EH (cell line): ENCODE measurements around the gene CMTM3.
"Not testable (repeated sequence)": the region's sequence is repeated elsewhere in the genome, so short reads cannot be mapped to it uniquely, and the experiment has no call there.

Experiments used
- DNase-seq: peaks from one replicate; pipeline ENCODE4 v3.0.0-alpha.2; 2015; ENCODE audit warnings: low read depth

CMTM3 gene, protein sequence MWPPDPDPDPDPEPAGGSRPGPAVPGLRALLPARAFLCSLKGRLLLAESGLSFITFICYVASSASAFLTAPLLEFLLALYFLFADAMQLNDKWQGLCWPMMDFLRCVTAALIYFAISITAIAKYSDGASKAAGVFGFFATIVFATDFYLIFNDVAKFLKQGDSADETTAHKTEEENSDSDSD

DNA sequence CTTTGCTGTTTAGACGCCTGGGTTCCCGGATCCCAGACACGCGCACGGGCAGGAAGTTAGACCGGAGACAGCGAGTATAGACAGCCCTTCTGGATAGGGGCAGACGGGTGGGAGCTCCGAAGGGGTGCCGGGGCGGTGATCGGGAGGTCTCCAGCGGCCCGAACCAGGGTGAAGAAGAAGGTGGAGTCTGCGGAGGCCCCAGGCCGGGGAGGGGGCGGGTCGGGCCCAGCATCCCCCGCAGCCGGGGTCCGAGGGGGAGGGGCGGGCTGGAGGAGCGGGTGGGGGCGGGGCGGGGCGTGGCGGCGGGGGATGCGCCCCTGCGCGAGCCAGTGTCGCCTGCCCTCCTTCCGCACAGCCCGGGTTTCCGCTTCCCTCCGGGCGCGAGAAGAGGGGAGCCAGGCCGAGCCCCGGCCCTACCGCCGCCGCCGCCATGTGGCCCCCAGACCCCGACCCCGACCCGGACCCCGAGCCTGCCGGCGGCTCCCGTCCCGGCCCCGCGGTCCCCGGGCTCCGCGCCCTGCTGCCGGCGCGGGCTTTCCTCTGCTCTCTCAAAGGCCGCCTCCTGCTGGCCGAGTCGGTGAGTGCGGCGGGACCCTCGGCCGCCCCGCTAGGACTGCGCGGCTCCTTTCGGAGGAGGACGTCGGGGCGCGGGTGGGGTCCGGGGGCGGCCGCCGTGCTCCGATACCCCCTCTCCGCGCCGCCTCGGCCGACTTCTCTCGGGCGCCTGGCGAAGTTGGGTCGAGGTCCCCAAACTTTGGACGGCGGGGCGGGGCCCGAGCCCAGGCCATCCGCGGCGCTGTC lies at the start of gene CMTM3:
Gene CMTM3 (plus strand): TSS at position 329 of the 801 bp plus-strand sequence. CDS start 102 bp downstream, at position 431.
- DNase-seq, result peak; percentile 60

DNA sequence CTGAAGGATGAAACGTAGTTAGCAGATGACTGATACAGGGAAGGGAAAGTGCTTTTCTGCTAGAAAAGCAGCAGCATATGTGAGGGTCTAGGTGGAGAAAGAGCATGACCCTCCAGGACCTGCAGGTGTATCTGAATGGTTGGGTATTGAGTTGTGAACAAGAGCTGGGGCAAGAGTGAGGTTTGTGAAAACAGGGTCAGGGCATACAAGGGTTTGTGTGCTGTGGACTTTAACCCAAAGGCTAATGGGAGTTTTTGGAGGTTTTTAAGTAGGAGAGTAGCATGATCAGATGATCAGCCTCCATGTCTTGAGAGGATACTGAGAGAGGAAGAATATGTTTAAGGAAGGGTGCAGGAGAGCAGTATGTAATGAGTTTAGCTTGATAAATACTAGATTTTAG lies 44.4 kb upstream of the CMTM3 start:
- no peak for DNase-seq

DNA sequence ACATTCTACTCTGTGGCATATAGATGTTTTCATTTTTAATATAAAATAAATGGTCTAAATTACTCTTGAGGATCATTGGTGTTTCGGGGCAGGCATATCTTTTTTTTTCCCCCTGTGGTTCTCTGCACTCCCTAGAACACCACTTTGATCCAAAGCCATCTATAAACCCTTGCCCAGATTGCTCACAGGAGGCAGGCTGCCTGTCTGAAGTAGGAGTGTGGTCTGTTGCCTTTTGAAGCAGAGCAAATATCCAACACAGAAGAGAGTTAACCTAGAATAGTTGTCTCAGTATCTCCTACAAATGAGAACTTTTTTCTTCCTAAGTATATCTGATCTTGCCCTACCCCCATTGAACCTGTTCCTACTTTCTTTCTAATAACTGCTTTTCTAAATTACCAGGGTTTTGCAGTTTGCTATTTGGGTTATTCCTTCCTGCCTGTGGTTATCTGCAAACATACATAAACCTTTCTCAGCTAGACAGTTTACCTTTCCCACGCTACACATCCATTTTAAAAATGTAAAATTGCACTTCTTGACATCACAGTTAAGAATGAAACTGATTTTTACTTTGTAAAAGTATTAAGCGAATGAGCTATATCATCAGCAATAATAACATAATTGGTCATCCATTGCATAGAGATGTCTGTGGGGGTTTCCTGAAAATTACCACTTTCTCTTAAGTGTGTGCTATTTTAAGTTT lies 43.0 kb upstream of the CMTM3 start:
- DNase-seq, result no peak

DNA sequence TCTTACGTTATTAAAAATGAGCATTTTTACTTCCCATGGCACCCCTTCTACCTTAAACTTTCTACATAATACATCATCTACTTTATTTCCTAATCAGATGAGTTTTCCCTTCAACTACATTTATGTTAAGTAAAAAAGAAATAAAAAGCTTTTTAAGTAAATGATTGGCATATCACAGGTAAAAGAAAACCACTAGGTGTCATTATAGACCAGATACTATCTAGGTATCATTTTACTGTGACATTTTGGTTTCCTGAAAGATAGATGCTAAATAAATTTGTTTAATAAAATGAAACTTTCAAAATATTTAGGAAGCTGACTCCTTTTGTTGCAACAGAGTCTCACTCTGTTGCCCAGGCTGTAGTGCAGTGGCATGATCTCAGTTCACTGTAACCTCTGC lies 42.1 kb upstream of the CMTM3 start:
- DNase-seq, result no peak

DNA sequence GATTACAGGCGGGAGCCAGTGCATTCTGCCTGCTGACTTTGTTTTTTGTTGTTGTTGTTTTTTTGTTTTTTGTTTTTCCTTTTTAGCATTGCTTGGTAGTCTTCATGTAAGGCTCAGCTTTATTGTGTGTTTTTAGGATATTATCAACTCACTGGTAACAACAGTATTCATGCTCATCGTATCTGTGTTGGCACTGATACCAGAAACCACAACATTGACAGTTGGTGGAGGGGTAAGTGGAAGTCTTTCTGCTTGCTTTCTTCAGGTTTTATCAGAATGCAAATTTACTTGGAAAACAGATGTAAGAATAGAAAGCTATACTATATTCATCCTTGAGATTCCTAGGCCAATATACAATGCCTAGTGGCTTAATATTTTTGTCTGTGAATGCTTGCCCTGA lies 41.5 kb upstream of the CMTM3 start:
- DNase-seq, result no peak

DNA sequence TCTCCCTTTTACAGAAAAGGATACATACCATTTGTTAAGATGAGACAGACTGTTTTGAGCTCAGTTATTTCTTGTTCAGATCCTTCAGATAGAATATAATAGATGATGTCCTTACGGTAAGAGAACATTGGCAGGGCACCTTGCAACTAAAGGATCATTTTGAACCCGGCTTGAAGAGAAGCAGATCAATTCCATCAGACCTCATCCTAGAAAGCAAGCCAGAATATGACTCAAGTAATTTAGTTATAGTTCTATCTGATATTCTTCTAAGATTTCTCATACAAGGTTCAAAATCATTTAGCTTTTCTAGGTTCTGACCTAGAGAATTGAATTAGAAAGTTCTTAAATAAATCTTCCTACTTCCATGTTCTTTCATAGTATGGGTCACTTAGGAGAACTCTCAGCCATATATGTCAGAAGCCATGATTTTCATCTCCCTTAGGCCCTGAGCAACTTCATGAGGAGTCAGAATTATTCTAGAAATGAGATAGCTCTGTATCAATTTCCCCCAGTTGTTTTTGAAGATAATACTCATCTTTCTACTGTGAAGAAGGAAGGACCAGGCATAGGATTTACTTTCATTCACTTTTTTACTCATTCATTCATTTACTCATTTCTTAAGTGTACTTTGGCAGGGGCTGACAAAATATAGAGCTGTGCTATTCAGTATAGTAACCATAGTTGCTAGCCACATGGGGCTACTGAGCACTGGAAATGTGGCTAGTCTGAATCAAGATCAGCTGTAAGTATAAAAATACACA lies 40.8 kb upstream of the CMTM3 start:
- DNase-seq, result no peak

DNA sequence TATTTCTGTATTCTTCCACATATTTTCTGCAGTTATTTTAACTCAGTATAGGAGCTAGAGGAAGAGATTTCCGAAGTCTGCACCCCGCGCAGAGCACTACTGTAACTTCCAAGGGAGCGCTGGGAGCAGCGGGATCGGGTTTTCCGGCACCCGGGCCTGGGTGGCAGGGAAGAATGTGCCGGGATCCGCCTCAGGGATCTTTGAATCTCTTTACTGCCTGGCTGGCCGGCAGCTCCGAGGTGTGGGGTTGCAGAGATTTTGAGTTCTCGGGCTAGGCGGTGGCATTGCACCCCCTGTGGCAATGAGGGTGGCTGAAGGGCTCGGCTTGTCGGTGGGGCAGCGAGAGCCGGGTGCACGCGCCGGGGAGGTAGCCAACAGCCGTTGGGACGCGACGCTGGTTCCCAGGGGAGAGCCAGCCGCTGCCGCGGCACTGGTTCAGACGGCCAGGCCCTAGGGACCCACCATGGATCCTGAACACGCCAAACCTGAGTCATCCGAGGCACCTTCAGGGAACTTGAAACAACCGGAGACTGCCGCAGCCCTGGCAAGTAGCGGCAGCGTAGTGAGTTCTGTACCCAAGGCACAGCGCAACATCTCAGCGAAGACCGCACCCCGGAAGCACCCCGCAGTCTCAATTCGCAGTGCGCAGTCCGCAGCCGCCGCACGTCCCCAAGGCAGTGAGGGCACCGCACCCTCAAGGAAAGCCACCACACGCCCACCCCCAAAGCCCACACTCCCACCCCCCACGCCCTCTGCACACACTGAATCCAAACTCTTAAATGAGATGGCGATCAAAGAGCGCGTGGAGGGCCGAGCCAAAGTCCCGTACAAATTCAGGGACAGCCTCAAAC lies 38.2 kb upstream of the CMTM3 start, which contains the start of gene CMTM1:
Gene CMTM1 (plus strand): TSS at position 389 of the 851 bp plus-strand sequence. CDS start 75 bp downstream, at position 464.
- no peak for DNase-seq

DNA sequence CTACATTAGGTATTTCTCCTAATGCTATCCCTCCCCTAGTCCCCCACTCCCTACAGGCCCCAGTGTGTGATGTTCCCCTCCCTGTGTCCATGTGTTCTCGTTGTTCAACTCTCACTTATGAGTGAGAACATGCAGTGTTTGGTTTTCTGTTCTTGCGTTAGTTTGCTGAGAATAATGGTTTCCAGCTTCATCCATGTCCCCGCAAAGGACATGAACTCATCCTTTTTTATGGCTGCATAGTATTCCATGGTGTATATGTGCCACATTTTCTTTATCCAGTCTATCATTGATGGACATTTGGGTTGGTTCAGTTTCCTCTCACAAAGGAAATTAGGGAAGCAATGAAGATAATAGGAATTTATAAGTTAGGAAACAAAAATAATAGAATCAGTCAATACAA lies 37.2 kb upstream of the CMTM3 start:
- DNase-seq, result not testable (repeated sequence)

DNA sequence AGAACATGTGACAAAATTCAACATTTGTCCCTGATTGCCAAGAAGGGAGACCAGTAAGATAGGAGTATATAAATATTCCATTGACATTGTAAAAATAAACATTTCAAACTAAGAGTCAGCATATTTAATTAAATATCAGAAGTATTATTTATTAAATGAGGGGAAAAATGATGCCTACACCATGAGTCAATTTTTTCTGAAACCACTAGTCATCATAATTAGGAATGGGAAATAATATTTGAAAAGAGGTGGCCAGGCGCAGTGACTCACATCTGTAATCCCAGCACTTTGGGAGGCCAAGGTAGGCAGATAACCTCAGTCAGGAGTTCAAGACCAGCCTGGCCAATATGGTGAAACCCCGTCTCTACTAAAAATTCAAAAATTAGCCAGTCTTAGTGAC lies 36.1 kb upstream of the CMTM3 start:
- DNase-seq, result peak; percentile 43

DNA sequence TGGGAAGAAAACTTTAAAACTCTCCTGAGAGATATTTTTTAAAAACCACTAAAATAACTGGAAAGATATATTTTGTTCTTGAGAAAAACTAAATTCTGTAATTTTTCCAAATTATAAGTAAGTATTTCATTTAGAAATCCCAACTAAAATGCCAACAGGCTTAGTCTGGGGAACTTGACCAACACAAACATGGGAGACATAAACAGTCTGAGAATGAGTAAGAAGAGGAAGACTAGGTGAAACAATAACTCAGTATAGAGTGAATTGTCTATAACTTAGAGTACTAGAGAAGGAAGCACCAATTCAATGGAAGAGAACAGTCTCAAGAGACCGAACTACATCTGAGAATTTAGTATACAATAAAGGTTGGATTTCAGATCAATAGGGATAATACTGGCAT lies 35.4 kb upstream of the CMTM3 start:
- DNase-seq, result peak; percentile 72

DNA sequence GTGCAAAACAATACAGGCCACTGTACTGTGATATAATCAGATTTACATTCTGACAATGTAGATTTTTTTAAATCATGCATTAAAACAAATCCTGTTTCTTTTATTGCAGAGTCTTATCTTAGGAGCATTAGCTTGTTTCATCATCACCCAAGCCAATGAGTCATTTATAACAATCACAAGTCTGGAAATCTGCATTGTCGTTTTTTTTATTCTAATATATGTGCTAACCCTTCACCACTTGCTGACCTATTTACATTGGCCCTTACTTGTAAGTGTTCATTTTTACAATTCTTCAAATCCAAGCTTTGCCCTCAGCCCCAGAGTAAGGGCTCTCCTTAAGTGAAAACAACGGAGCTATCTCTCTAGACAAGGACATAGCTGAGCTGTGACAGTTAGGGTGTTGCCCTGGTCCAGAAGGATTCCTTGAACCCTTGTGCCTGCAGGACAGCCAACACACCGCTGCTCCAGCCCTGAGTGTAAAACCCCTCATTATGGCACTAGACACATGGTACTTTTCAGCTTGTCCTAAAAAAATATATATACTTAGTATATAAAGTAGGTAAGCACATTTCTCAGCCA lies 34.6 kb upstream of the CMTM3 start:
- DNase-seq, result peak; percentile 68

DNA sequence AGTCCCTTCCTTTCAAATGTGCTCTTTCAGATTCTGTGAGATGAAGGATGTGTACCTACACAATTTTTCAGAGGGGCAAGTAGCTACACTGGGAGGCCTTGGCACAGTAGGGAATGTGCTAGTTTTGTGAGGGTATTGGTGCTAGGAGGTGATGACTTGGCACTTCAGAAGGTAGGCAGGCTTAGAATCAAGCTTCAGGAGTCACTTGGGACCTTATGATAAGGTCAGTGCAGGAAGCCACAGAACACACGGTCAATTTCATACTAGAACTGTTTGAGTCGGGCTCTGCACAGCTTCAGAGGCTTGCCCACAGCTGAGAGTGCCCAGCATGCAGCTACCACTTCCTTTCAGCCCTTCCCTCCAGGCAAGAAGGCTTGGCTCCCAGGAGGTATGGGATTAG lies 32.1 kb upstream of the CMTM3 start:
- no peak for DNase-seq

DNA sequence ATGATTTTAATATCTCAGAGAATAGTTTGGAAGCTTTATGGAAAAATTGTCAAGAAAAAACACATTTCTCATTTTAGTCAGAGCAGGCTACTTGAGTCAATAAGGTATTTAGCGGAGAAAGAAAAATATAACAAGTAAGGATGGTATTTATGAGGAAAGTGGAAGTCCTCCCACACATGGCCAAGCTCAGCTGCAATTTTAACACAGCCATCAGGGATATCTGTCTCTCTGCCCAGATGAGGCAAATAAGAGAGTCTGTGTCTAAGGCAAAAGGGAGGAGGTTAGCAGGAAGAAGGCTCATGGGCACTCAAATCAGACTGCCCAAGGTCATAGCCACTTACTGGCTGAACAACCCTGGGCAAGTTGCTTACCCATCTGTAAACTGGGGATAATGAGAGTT lies 30.4 kb upstream of the CMTM3 start:
- DNase-seq, result no peak

DNA sequence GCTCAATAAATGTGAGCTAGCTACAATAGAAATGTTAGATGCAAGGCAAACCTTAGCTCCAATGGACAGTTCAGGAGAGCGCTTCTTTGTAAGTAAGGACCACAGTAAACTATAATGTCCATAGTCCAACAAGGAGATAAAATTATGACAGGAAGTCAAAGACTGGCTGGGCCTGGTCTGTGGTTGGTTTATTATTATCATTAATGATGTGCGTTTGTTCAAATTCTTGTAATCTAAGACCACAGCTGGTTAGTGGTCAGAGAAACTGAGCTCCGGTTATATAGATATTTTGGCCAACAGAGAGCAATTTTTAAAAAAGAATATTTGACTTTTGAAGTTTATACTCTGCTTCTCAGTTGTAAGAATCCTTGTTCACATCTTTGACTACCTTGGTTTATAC lies 30.0 kb upstream of the CMTM3 start:
- no peak for DNase-seq

DNA sequence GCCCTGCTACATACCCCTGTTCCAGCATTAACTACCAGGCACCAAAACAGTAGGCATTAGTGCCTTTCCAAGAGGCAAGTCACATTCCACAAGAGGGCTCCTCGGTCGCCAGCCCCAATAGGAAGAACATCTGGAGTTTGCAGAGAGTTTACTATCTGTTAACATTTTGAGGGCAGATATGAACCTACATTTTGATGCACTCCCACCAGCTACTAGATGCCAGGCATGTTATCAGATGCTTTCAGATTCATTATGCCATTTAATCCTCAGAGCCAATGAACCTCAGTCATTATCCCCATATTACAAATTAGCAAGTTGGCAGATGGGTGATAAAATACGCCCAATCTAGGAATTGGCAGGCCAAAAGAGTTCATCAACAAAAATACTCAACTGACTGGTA lies 29.4 kb upstream of the CMTM3 start:
- no peak for DNase-seq

DNA sequence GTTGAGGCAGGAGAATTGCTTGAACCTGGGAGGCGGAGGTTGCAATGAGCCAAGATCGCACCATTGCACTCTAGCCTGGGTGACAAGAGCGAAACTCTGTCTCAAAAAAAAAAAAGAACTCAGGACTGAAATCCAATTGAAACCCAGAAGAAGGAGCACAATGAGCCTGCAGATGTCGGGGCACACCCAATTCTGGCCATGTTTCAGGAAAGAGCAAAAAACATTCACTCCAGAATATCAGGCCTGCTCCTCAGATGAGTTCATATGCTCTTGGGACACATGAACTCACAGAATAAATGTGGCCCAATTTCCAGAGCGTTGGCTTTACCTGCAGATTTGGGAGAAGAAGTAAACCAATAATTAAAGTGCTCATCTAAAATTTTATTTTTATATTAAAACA lies 28.2 kb upstream of the CMTM3 start:
- no peak for DNase-seq

DNA sequence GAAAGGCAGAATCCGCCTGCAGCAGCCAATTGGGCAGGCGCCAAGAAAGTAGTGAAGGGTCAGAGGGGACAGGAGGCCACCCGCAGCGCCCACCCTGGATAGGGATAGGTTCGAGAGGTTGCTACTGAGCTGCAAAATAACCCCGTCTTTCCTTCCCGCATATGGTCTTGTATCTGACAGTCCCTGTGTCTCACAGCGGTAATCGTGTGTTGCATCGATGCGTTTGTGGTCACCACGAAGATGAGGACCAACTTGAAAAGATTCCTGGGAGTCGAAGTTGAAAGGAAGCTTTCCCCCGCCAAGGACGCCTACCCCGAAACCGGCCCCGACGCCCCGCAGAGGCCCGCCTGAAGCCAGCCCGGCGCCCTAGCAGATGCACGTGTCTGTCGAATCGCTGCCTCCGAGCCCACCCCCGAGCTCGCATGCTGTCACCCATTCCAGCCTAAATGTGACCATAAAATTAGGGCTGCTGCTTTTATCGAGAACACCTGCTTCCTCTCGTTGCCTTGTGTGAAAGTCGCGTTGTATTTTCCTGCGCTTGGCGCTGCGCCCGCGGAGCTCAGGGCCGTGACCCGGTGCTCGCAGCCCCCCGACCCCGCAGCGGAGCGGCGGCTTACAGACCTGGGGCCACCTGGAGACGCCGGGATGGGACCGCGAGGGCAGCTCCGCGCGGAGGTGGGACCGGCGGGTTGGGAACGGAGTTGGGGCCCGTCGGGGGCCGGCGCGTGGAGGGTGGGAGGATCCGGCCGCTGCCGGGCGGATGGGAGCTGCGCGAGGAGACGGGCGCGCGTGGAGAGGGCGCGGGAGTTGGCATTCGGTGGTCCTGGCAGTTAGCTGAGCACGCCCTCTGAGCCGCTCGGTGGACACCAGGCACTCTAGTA lies 25.6 kb upstream of the CMTM3 start, which contains the start of gene CMTM2:
Gene CMTM2 (plus strand): TSS at position 813 of the 881 bp plus-strand sequence. CDS start 145 bp downstream, outside the sequence.
- no peak for DNase-seq

DNA sequence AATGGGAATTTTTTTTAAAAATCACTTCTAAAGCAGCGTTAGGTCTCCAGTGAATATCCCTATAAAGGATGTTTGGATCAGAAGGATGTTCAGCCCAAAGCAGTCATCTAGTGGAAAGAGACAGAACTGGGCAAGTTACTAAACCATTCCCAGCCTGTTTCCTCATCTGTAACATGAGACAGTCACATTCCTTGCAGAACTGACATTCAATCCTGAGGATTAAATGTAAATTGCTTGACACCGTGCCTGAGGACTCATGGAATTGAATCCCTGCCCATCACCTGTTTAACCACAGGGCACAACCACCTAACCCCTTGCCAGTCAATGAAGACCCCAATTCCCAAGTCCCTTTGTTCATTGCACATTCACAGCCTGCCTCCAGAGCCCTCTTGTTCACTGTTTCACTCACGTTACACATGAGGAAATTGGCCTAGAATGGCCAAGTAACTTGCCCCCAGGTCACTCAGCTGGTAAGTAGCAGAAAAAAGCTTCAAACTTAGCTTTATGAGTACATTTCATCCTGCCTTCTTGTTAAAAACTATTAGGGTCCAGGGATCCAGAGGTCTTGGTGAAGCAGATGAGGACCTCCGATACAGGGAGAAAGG lies 23.8 kb upstream of the CMTM3 start:
- peak; percentile 83 for DNase-seq

DNA sequence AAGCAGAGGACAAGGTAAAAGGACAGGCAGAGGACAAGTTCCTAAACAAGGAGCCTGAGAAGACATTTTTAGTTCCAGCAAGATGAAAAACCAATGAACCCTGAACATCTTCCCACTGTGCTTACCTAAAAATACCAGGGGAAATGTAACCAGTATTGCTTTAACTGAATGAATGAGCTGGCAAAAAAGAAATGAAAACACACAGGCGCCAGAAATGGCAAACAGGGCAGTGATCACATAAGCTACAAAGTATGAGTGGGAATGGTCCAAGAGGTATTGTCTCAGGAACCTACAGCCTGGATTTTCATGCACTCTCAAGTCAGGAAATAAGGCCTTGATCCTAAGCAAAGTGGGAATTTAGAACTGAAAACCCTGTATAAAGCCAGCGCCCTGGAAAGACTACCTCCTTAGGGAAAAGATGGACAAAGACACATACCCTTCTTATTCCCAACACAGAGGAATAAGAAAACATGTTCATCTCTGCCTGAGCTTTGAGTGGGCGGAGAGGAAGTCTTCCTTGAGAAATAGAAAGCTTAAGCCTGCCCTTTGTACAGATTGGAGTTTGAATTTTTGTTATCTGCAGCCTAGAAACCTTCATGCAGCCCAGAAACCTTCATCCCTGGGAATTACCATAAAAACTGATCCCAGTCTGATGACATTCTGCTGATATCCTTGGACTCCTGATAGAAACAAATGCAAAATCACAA lies 23.1 kb upstream of the CMTM3 start:
- DNase-seq, result no peak
